ENCODE measurements around the gene GSG1L2.

DNA sequence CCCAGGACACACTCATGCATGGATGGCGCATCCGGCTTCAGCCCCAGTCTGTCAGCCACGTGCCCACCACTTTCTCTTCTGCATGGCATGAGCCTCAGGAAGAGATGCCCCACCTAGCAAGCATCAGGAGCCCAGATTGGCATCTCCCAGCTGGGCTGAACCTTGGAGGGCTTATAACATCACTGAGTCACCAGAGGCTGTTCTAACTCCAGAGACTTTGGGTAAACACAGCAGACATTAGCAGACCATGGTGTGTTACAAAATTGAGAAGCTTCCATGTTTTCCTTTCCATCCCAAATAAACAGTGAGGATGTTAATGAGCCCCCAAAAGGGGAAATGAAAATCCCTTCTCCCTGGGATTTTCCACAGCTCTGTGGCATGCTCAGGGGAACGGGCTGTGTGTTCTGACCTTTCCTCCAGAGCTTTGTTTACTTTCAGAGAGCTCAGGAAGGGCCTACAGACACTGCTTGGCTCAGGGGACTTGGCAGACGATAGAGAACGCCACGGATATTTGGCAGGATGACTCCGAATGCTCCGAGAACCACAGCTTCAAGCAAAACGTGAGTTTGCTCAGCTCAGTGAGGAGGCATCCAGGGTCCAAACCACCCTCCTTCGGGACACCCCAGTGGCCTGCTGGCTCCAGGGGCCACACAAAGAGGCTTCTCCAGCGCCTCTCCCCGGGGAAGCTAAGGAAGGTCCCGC lies 20.3 kb upstream of the GSG1L2 start:
- TF ChIP-seq, protein P1, sequence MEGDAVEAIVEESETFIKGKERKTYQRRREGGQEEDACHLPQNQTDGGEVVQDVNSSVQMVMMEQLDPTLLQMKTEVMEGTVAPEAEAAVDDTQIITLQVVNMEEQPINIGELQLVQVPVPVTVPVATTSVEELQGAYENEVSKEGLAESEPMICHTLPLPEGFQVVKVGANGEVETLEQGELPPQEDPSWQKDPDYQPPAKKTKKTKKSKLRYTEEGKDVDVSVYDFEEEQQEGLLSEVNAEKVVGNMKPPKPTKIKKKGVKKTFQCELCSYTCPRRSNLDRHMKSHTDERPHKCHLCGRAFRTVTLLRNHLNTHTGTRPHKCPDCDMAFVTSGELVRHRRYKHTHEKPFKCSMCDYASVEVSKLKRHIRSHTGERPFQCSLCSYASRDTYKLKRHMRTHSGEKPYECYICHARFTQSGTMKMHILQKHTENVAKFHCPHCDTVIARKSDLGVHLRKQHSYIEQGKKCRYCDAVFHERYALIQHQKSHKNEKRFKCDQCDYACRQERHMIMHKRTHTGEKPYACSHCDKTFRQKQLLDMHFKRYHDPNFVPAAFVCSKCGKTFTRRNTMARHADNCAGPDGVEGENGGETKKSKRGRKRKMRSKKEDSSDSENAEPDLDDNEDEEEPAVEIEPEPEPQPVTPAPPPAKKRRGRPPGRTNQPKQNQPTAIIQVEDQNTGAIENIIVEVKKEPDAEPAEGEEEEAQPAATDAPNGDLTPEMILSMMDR (IDR thresholded peaks at IDR 0.05; ENCODE audit: poor library complexity), result no peak
- no peak for TF ChIP-seq EZH2phosphoT487 (IDR thresholded peaks at IDR 0.05; ENCODE audit: low read depth, severe bottlenecking, unreplicated experiment)

Measured in hepatocyte (in vitro differentiated cells).